Body of pancreas (tissue), 4 donors: Measurements from ENCODE around the gene ABHD3.

Experiments
- CTCF ChIP-seq, 7 experiments: fragments of 450-650 bp in 4 of 7; fragments of 200-600 bp in 3 of 7; sonication (generic) in 3 of 7; IDR thresholded peaks; one replicate each; pipeline ENCODE4 v1.5.1; 2016 to 2019; ENCODE audit warnings: antibody characterized with exemption in 7 of 7
- POLR2A ChIP-seq, 3 donors: fragments of 450-650 bp; IDR thresholded peaks; one replicate each; pipeline ENCODE4 v1.6.1; 2016; ENCODE audit warnings: antibody characterized with exemption in 3 of 3, mild to moderate bottlenecking in 2 of 3

GRCh38 chr18:21634588-21635199 is 69.9 kb downstream of the ABHD3 start:
- no peak for TF ChIP-seq POLR2A (IDR thresholded peaks at IDR 0.05)
- no peak for TF ChIP-seq CTCF (IDR thresholded peaks at IDR 0.05)
